Tibial artery (tissue), 4 donors: ENCODE data around the gene NDE1.

ENCODE experiments used
- DNase-seq, 2 donors: peaks; one replicate each; pipeline ENCODE4 v3.0.0-alpha.2; 2019
- H3K27ac ChIP-seq, 2 donors: fragments of 200-600 bp; sonication (generic) in 1 of 2; 1 replicate in 1 of 2; 2 replicates in 1 of 2; pipeline ENCODE4 v1.5.1; 2018 to 2019; ENCODE audit warnings: mild to moderate bottlenecking in 1 of 2
- H3K27me3 ChIP-seq, 2 donors: fragments of 200-600 bp; sonication (generic) in 1 of 2; one replicate each; pipeline versions ENCODE4 v1.5.1 to v1.6.0; 2016 to 2019
- H3K36me3 ChIP-seq, 3 donors: fragments of 200-600 bp; sonication (generic) in 2 of 3; one replicate each; pipeline ENCODE4 v1.5.1; 2016 to 2019; ENCODE audit warnings: mild to moderate bottlenecking in 2 of 3
- H3K4me1 ChIP-seq, 4 donors: fragments of 200-600 bp; sonication (generic) in 2 of 4; 1 replicate in 3 of 4; 2 replicates in 1 of 4; pipeline ENCODE4 v1.5.1; 2016 to 2019
- H3K4me3 ChIP-seq, 2 donors: fragments of 200-600 bp; sonication (generic) in 1 of 2; 1 replicate in 1 of 2; 2 replicates in 1 of 2; pipeline ENCODE4 v1.5.1; 2018 to 2019; ENCODE audit warnings: mild to moderate bottlenecking in 2 of 2
- H3K9me3 ChIP-seq, 3 donors: fragments of 200-600 bp; sonication (generic) in 1 of 3; one replicate each; pipeline ENCODE4 v1.5.1; 2016 to 2019
- intact Hi-C: fragments of 100-400 bp; cut with DNase I; formaldehyde crosslinking; loops from one replicate; pipeline ENCODE4 v1.15.0; 2023; ENCODE audit warnings: low total_unique reads
- TF ChIP-seq, protein P1 (sequence below), 2 experiments: fragments of 200-600 bp in 1 of 2; fragments of 450-650 bp in 1 of 2; IDR thresholded peaks; one replicate each; pipeline ENCODE4 v1.5.1; 2017 to 2019; ENCODE audit warnings: antibody characterized with exemption in 2 of 2, mild to moderate bottlenecking in 1 of 2, moderate library complexity in 1 of 2

Gene NDE1

DNA sequence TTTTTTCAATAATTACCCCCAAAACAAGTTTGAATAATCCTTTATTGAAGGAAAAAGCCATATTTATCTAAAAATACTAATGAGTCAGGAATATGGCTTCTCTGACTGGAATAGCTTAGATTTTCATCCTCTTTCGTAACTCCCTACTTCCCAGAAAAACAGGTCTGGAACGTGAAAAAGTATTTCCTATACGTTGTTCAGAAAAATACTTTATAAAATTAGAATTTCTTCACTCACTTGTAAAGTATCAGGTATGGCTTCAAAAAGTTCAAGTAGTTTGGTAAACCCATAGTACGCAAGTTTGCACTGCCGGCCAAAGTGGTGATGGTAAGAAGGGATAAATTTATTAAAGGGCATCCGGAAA, 40.8 kb upstream of the NDE1 start:
- Histone ChIP-seq H3K27ac (no peak overlapping the region), H3K27me3 (no peaks in the 10 kb centered on the region), H3K9me3 (no peaks in the 10 kb centered on the region), H3K4me1 (peaks cover 0 to 5% (median 0%) of the 10 kb centered on the region in 4 donors), H3K36me3 (peaks cover 72 to 98% (median 85%) of the 10 kb centered on the region in 3 donors), H3K4me3 (no peak overlapping the region)
- TF ChIP-seq, protein P1, sequence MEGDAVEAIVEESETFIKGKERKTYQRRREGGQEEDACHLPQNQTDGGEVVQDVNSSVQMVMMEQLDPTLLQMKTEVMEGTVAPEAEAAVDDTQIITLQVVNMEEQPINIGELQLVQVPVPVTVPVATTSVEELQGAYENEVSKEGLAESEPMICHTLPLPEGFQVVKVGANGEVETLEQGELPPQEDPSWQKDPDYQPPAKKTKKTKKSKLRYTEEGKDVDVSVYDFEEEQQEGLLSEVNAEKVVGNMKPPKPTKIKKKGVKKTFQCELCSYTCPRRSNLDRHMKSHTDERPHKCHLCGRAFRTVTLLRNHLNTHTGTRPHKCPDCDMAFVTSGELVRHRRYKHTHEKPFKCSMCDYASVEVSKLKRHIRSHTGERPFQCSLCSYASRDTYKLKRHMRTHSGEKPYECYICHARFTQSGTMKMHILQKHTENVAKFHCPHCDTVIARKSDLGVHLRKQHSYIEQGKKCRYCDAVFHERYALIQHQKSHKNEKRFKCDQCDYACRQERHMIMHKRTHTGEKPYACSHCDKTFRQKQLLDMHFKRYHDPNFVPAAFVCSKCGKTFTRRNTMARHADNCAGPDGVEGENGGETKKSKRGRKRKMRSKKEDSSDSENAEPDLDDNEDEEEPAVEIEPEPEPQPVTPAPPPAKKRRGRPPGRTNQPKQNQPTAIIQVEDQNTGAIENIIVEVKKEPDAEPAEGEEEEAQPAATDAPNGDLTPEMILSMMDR (IDR thresholded peaks at IDR 0.05), result no peak
- intact Hi-C loops, result no loop called here
- DNase-seq, result no peak

DNA sequence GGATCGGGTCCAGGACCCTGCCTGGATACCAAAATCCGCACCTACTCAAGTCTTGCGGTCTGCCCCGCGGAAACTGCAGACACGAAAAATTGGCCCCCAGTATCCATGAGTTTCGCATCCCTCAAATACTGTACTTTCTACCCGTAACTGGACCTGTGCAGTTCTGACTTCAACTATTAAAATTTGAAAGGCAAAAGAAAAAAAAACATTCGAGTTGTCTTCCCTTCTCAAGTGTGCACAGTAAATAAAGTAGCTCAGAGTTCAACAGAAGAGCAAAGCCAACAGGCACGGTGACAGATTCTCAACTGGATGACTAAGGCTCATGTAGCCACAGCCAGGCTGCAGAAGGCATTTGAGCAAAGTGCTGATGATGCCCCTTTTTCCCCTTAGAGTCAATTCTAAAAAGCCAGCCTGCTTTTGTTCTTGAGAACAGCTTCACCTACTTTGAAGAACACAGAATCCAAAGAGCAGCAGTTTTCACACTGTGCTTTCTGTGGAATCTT, 39.6 kb upstream of the NDE1 start:
- Histone ChIP-seq H3K27ac (no peak overlapping the region), H3K27me3 (no peaks in the 10 kb centered on the region), H3K9me3 (no peaks in the 10 kb centered on the region), H3K36me3 (peaks cover 82 to 98% (median 83%) of the 10 kb centered on the region in 3 donors), H3K4me1 (no peaks in the 10 kb centered on the region), H3K4me3 (no peak overlapping the region)
- TF ChIP-seq, protein P1 (IDR thresholded peaks at IDR 0.05), result no peak
- DNase-seq, result no peak
- intact Hi-C loops, result no loop called here

DNA sequence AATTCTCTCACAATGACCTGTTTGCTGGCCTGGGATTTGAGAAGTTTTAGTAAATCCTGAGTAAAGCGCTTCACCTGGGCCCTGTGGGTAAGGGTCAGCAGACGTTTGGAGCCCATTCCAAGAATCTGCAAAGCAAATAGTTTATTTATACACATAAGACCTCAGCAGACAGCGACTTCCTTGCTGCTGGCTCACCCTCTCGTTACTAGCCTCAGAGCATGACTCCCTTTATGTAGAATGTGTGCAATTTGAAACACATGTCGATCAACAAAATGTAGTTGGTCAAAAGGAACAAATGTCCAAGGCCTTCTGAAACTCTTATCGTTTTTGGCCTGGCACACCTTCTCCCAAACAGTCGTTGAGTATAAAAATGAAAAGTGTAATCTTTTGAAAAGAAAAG, 38.4 kb upstream of the NDE1 start:
- Histone ChIP-seq H3K36me3 (peaks cover 82 to 98% (median 89%) of the 10 kb centered on the region in 3 donors), H3K4me3 (no peak overlapping the region), H3K27me3 (no peaks in the 10 kb centered on the region), H3K9me3 (no peaks in the 10 kb centered on the region), H3K4me1 (no peaks in the 10 kb centered on the region), H3K27ac (no peak overlapping the region)
- intact Hi-C loops, result no loop called here
- TF ChIP-seq, protein P1 (IDR thresholded peaks at IDR 0.05), result no peak
- no peak for DNase-seq

DNA sequence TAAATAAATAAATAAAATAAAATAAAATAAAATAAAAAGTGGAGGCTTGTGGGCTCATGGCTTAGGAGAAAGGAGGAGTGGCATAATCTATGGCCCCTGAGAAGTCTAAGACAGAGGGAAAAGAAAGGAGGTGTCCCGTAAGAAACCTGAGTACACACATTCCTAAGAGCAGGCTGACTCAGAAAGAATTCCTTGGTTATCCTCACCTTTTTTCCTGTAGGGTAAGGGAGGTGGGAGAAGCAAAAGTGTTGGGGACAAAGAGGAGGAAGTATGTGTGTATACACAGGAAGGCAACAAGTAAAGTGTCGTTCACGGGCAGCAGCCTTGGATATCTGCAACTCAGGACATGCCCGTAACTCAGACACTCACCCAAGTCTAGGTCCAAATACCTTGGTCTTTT, 36.4 kb upstream of the NDE1 start:
- Histone ChIP-seq H3K9me3 (no peaks in the 10 kb centered on the region), H3K4me3 (no peak overlapping the region), H3K4me1 (no peaks in the 10 kb centered on the region), H3K27me3 (no peaks in the 10 kb centered on the region), H3K27ac (no peak overlapping the region), H3K36me3 (peaks cover 81 to 98% (median 87%) of the 10 kb centered on the region in 3 donors)
- DNase-seq, result no peak
- TF ChIP-seq, protein P1 (IDR thresholded peaks at IDR 0.05), result no peak
- intact Hi-C loops, result no loop called here

DNA sequence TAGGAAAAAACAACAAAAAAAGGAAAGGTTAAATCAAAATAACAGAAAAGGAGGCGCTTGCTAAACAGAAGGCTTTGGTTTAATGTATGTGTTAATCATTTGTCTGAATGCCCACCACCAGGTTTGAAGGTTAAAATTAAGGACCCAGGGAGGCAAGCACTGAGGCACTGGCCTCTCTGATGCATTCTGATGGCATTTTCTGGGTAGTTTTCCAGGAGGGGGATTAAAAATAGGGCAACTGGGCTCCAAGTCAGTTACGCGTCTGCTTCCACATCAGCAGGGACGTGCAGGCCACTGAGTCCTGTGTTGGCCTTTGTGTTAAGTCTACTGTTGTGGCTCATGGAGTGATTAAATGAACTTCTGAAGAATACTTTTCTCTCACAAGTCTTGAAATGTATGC, 34.0 kb upstream of the NDE1 start:
- Histone ChIP-seq H3K36me3 (peaks cover 79 to 98% (median 87%) of the 10 kb centered on the region in 3 donors), H3K27ac (no peak overlapping the region), H3K4me3 (no peak overlapping the region), H3K27me3 (no peaks in the 10 kb centered on the region), H3K9me3 (no peaks in the 10 kb centered on the region), H3K4me1 (peaks cover 0 to 7% (median 0%) of the 10 kb centered on the region in 4 donors)
- intact Hi-C loops, result no loop called here
- TF ChIP-seq, protein P1 (IDR thresholded peaks at IDR 0.05), result no peak
- DNase-seq, result no peak
